NT2/D1 (cell line): Measurements from ENCODE around the gene OR10A6.

Experiments
- DNase-seq: peaks from one replicate; pipeline ENCODE4 v3.0.0-alpha.2; 2011; ENCODE audit warnings: low read depth, low spot score
- H3K27me3 ChIP-seq: 2 replicates; pipeline ENCODE4 v1.6.0; 2011; ENCODE audit warnings: mild to moderate bottlenecking; ENCODE audit not compliant: insufficient read length, insufficient read depth
- H3K36me3 ChIP-seq: 2 replicates; pipeline ENCODE4 v1.6.1; 2011; ENCODE audit warnings: mild to moderate bottlenecking, low read length, mixed read lengths; ENCODE audit not compliant: insufficient read depth, insufficient read length
- H3K4me1 ChIP-seq: 2 replicates; pipeline ENCODE4 v1.5.1; 2011; ENCODE audit not compliant: insufficient read depth, insufficient read length
- H3K4me3 ChIP-seq: 2 replicates; pipeline ENCODE4 v1.5.1; 2011; ENCODE audit warnings: low read depth; ENCODE audit not compliant: insufficient read length
- H3K9ac ChIP-seq: 2 replicates; pipeline ENCODE4 v1.6.0; 2011; ENCODE audit warnings: low read depth; ENCODE audit not compliant: insufficient read length
- H3K9me3 ChIP-seq: 2 replicates; pipeline ENCODE4 v1.5.1; 2011; ENCODE audit warnings: mild to moderate bottlenecking, low read length; ENCODE audit not compliant: insufficient read depth
- SUZ12 ChIP-seq: IDR thresholded peaks from 2 replicates; pipeline ENCODE4 v1.6.1; 2011; ENCODE audit not compliant: insufficient read length, insufficient read depth; ENCODE audit errors: extremely low read depth
- YY1 ChIP-seq: IDR thresholded peaks from 2 replicates; pipeline ENCODE4 v1.6.1; 2011; ENCODE audit not compliant: insufficient read length, insufficient read depth
- ZNF274 ChIP-seq: IDR thresholded peaks from 2 replicates; pipeline ENCODE4 v1.6.1; 2011; ENCODE audit warnings: mild to moderate bottlenecking, low read depth, low read length

The OR10A6 gene

DNA sequence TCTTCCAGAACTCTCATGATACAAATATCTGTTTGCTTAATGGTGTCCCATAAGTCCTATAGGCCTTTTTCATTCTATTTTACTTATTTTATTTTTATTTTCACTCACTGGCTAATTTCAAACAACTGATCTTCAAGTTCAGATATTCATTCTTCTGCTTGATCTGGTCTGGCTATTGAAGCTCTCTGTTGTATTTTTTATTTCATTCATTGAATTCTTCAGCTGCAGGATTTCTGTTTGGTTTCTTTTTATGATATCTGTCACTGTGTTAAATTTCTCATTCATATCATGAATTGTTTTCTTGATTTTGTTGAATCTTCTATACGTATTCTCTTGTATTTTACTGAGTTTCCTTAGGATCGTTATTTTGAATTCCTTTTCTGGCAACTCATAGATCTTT, 13.1 kb upstream of the OR10A6 start:
- DNase-seq: no peak
- Histone ChIP-seq H3K36me3 (no peaks in the 10 kb centered on the region), H3K27me3 (no peaks in the 10 kb centered on the region), H3K9ac (no peak overlapping the region), H3K4me3 (no peak overlapping the region), H3K9me3 (peaks cover 31% of the 10 kb centered on the region), H3K4me1 (no peaks in the 10 kb centered on the region)
- no peak for TF ChIP-seq ZNF274
- no peak for TF ChIP-seq YY1
- no peak for TF ChIP-seq SUZ12

- Histone ChIP-seq H3K36me3 (no peaks in the 10 kb centered on the region), H3K9me3 (peaks cover 31% of the 10 kb centered on the region), H3K9ac (no peak within 1 kb of the TSS), H3K4me1 (no peaks in the 10 kb centered on the region), H3K27me3 (no peaks in the 10 kb centered on the region), H3K4me3 (no peak within 1 kb of the TSS)
- DNase-seq: no peak
- TF ChIP-seq ZNF274 (no peak), YY1 (no peak), SUZ12 (no peak)
These were observed 10.5 kb upstream of the OR10A6 start, which contains the start of gene OR10A3 for GRCh38 chr11:7941608-7942007. TSS of gene OR10A3 (minus strand) at chr11:7941708. CDS start at chr11:7939520, 2,188 bp downstream.

DNA sequence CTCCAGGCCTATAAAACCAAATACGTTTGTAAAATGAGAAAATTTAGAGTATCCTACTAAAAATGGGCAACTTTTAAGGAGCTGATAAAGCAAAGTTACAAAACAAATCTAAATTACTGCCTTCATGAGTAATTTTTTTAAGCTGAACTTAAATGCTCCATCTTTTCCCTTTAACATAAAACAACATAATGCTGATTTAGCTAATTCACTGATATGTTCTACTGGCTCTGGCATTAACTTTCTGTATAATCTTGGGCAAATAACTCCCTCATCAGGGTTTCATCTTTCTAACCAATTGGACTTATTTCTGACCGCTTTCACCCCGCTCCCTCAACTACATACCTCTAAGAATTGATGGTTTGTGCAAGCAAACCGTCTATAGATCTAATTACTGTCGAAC, 10.1 kb upstream of the OR10A6 start:
- no peak overlapping the region for H3K9ac ChIP-seq
- no peaks in the 10 kb centered on the region for H3K27me3 ChIP-seq
- H3K4me1 ChIP-seq: no peaks in the 10 kb centered on the region
- H3K36me3 ChIP-seq: no peaks in the 10 kb centered on the region
- TF ChIP-seq YY1 (no peak), ZNF274 (no peak), SUZ12 (no peak)
- H3K9me3 ChIP-seq: peaks cover 31% of the 10 kb centered on the region
- H3K4me3 ChIP-seq: no peak overlapping the region
- no peak for DNase-seq

DNA sequence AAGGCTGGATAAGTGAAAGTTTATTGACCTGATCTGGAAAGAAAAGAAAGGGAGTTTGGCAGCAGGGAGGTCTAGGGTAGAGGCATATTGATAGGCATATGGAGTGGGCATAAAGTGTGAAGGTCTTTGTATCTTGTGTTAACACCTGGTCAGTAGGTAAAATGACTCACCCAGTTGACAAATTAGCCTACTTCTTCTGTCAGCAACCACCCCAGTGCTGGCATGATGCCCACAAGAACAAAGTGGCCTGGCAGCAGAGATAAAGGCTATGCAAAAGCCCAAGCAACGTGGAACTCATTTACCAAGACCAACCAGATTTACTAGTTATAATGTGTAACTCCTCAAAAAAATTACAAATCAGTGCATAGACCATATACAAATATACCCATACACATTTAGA, 5.5 kb upstream of the OR10A6 start:
- no peak for TF ChIP-seq ZNF274
- no peak for TF ChIP-seq SUZ12
- TF ChIP-seq YY1: no peak
- no peak overlapping the region for H3K9ac ChIP-seq
- no peaks in the 10 kb centered on the region for H3K27me3 ChIP-seq
- H3K4me3 ChIP-seq: no peak overlapping the region
- H3K9me3 ChIP-seq: no peaks in the 10 kb centered on the region
- DNase-seq: no peak
- H3K36me3 ChIP-seq: no peaks in the 10 kb centered on the region
- H3K4me1 ChIP-seq: no peaks in the 10 kb centered on the region

DNA sequence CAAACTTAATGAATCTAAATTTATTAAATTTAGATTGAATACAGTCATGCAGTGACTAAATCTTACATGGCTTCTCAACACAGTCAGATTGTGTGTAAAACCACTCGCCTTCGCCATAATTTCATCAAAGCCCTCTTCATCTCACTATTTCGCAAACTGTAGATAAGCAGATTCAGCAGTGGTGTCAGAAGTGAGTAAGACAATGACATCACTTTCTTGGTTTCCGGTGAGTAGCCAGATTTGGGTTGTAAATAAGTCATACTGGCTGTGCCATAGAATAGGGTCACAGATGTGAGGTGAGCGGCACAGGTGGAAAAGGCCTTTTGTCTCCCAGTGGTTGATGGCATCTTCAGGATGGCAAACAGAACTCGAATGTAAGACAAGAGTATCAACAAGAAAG, 3.4 kb downstream of the OR10A6 start:
- Histone ChIP-seq H3K4me1 (no peaks in the 10 kb centered on the region), H3K9me3 (peaks cover 13% of the 10 kb centered on the region; the same call in 1 of the 2 replicates), H3K36me3 (no peaks in the 10 kb centered on the region), H3K4me3 (no peak overlapping the region), H3K9ac (no peak overlapping the region), H3K27me3 (no peaks in the 10 kb centered on the region)
- no peak for DNase-seq
- TF ChIP-seq SUZ12 (no peak), YY1 (no peak), ZNF274 (no peak)

- H3K27me3 ChIP-seq: no peaks in the 10 kb centered on the region
- no peaks in the 10 kb centered on the region for H3K4me1 ChIP-seq
- H3K4me3 ChIP-seq: no peak overlapping the region
- no peak for DNase-seq
- TF ChIP-seq SUZ12: no peak
- no peak for TF ChIP-seq ZNF274
- TF ChIP-seq YY1: no peak
- H3K9me3 ChIP-seq: peaks cover 13% of the 10 kb centered on the region; the same call in 1 of the 2 replicates
- no peaks in the 10 kb centered on the region for H3K36me3 ChIP-seq
- H3K9ac ChIP-seq: no peak overlapping the region
These were observed 6.5 kb downstream of the OR10A6 start for GRCh38 chr11:7924536-7924935.

GRCh38 chr11:7918141-7918540, 12.9 kb downstream of the OR10A6 start:
- no peaks in the 10 kb centered on the region for H3K4me1 ChIP-seq
- H3K4me3 ChIP-seq: no peak overlapping the region
- no peaks in the 10 kb centered on the region for H3K27me3 ChIP-seq
- H3K9me3 ChIP-seq: peaks cover 20% of the 10 kb centered on the region; the same call in 1 of the 2 replicates
- no peaks in the 10 kb centered on the region for H3K36me3 ChIP-seq
- DNase-seq: no peak
- H3K9ac ChIP-seq: no peak overlapping the region
- TF ChIP-seq ZNF274 (no peak), SUZ12 (no peak), YY1 (no peak)
